RPMI8226 (cell line): Measurements from ENCODE around the gene PIK3R4.

ENCODE experiments used
- DNase-seq: peaks from one replicate; pipeline ENCODE4 v3.0.0-alpha.2; 2015

PIK3R4 gene

GRCh38 chr3:130746246-130747039 is at the start of gene PIK3R4:
TSS of gene PIK3R4 (minus strand) at chr3:130746829. CDS start at chr3:130745218, 1,611 bp downstream.
- DNase-seq, result peak; percentile 98

GRCh38 chr3:130795396-130795795 is 48.8 kb upstream of the PIK3R4 start:
- DNase-seq, result no peak

GRCh38 chr3:130792246-130792645 is 45.6 kb upstream of the PIK3R4 start:
- DNase-seq, result no peak

GRCh38 chr3:130789782-130790322 is 43.2 kb upstream of the PIK3R4 start:
- no peak for DNase-seq

GRCh38 chr3:130787422-130788068 is 40.9 kb upstream of the PIK3R4 start:
- DNase-seq, result peak; percentile 76

- no peak for DNase-seq
These were observed 39.7 kb upstream of the PIK3R4 start for GRCh38 chr3:130786306-130786705.

- DNase-seq, result no peak
These were observed 37.0 kb upstream of the PIK3R4 start for GRCh38 chr3:130783629-130784028.

DNA sequence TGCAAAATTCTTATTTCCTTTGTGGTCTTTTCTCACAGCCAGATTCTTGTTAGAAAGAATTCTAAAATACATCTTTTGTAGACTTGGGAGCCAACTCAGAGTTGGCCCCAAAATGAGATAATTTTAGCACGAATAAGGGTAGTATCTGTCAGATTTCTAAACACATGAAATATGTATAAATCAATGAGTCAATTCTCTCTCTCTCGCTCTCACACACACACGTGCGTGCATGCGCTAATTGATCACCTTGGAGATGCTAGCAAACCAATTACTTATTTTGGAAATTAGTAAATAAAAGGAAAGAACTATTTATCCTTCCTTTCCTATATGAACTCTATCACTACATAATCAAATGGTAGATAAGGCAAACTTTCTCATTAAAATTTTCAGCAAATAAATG is 32.9 kb upstream of the PIK3R4 start:
- no peak for DNase-seq

DNA sequence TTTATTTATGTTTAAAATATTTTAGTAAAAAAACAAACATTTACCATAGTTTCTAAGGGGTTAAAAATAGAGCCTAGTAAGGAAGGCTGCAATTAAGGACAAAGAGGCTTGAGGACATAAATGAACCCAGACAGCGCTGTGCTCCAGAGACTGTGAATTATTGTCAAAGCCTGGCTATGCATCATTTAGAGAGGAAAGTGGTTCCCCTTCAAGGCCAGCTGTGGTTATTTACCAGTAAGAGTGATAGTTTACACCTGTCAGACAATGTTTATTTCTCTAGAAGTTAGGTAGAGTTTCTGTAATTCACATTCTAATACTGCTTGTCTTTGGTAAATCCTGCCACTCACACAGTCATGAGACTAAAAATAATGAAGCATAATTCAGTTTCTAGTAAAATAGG is 32.4 kb upstream of the PIK3R4 start:
- no peak for DNase-seq

GRCh38 chr3:130773366-130773765 is 26.7 kb upstream of the PIK3R4 start:
- no peak for DNase-seq

DNA sequence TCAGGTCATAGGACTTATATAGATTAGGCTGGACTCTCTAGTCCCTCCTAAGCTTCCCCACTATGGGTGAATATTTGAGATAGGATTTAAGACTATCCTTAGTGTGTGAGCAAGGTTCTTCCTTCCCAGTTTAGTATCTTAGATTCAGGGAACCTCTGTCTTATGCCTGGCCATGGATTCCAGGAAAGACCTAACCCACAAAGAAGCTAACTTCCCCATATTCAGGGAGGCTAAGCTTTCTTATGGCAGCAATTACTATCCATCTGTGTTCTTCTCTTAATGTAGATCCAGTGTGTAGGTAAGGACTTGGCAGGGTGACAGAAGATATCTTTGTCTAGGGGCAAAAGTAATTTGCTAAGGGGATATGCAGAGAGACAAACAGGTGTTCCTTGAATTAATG is 25.5 kb upstream of the PIK3R4 start:
- DNase-seq, result no peak

DNA sequence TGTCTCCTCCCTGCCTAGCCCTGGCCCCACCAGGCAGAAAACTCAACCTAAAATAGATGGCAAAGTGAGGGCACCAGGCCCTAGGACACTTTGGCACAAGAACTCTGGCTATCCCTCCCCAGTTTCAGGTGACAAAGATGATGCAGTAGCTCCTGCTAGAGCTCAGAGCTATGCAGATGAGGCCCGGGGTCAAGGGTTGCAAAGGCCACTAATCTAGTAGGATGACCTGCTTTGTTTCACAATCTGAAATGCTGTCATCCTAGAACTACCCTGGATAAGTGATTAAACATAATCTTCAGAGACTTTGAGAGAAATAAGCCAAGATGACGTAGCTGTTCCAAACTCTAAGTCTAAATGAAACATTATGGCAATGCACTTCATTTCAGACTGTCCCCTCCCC is 24.0 kb upstream of the PIK3R4 start:
- no peak for DNase-seq

- DNase-seq, result no peak
These were observed 15.2 kb upstream of the PIK3R4 start for GRCh38 chr3:130761730-130762311.

- DNase-seq, result no peak
These were observed 14.3 kb upstream of the PIK3R4 start for GRCh38 chr3:130760922-130761321.

DNA sequence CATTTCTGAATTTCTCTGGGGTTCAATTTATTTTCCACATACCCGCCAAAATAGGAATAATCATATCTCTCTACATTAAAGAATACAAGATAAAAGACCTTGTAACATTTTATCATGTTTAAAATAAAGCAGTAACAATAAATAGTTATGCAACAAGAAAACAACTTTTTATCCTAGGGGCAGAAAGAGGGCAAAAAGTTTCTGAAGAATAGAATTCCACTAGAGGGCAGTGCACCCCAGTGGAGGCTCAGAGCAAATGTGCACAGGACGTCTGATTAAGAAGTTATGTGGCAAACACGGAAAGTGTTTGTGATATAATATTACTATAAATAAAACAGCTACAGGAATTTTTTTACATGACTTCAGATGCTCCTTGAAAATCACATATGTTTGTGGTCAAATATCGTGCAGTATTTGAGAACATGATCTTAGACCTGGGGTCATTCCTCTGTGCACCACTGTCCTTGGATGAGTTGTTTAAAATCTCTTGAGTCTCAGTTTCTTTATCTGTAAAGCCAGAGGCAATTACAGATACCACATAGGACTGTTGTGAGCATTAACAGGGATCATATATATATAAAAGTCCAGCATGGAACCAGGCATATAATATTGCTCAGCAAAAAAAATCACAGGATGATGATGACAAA is 13.2 kb upstream of the PIK3R4 start:
- peak; percentile 77 for DNase-seq

GRCh38 chr3:130758624-130759369 is 12.2 kb upstream of the PIK3R4 start:
- DNase-seq, result peak; percentile 49

GRCh38 chr3:130757611-130758150 is 11.1 kb upstream of the PIK3R4 start:
- DNase-seq, result no peak

- DNase-seq, result no peak
These were observed 9.0 kb upstream of the PIK3R4 start for GRCh38 chr3:130755666-130756065.

DNA sequence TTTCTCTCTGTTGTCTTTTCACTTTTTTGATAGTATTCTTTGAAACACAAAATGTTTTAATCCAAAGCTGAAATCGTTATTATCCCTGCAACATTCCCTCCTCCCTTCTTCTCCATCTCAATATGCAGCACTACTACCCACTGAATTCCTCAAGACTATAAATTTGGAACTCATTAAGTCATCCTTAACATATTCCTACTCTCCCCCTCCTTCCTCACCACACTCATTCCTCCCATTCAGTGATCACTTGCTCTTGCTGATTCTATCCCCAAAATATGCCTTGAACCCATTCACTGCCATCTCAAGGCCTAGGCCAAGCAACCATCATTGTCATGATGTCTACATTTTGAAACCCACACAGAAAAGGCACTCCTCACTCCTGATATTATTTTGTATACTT is 2.4 kb upstream of the PIK3R4 start:
- DNase-seq, result no peak

GRCh38 chr3:130748467-130748861 is 1.8 kb upstream of the PIK3R4 start:
- DNase-seq, result no peak

DNA sequence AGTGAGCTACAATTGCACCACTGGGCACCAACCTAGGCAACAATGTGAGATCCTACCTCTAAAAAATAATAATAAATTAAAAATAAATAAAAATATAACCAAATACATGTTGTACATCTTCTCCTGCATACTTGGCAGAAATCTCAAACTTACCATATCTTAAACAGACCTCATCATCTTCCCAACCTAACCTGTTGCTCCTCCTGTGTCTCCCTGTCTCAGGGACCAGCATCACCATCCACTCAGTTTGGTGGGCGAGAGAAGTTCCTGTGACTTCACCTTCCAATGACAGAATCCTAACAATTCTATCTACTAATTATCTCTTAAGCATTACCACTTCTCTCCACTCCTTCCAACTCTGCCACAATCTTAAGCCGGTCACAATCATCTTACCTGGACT is 3.3 kb downstream of the PIK3R4 start:
- DNase-seq, result no peak

DNA sequence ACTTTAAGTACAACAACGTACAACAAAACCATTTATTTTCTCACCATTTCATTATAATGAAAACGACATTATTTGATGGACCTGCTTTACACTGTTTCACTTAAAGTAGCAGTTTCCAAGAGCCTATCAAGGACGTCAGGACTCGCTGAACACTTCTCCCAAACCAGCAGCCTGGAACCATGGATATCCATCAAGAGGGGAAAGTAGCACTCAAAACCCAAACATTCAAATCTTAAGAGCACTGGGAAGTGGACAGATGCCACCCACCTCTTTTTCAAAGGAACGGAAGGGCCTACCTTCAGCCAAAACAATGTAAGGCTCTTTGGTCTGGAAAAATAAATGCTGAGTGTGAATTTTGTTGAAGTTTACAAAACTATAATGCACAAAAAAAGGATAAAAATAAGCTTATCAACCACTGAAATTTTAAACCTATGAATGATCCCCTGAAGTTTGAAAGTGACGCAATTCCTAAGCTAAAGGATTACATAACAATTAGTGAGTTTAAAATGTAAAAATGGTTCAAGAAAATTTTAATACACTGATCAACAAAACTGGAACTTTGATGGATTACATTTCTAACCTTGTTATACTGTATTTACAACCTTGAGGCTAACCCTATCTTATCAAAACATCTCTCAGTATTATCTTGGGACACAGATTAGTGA is 4.6 kb downstream of the PIK3R4 start:
- no peak for DNase-seq
